Stimulated activated naive B cell treated with anti-CD40 and anti-IgM and Interleukin-4, amounts not matched to agents 10 μg/mL and 1 μg/mL and 100 μg/mL, for 72 hours (primary cell): ENCODE measurements around the gene RPS3.
"Not testable (repeated sequence)": the region's sequence is repeated elsewhere in the genome, so short reads cannot be mapped to it uniquely, and the experiment has no call there.

Source experiments
- ATAC-seq, 2 donors: fragments of 150-1000 bp; cut with Tn5 transposase; replicated peaks; 2 replicates each; pipeline ENCODE4 v1.10.0; 2021; ENCODE audit warnings: moderate library complexity in 1 of 2
- DNase-seq: peaks from one replicate; pipeline ENCODE4 v3.0.0; 2021
- H3K27ac Mint-ChIP-seq: one replicate; pipeline ENCODE4 v1.8.0; 2022; ENCODE audit warnings: mild to moderate bottlenecking, mixed read lengths
- H3K27me3 Mint-ChIP-seq, 2 donors: one replicate each; pipeline ENCODE4 v1.8.0; 2022; ENCODE audit warnings: mixed read lengths in 2 of 2
- H3K36me3 Mint-ChIP-seq, 2 donors: one replicate each; pipeline ENCODE4 v1.8.0; 2022; ENCODE audit warnings: mixed read lengths in 2 of 2, mild to moderate bottlenecking in 1 of 2
- H3K4me1 Mint-ChIP-seq, 2 donors: one replicate each; pipeline ENCODE4 v1.8.0; 2022; ENCODE audit warnings: mixed read lengths in 2 of 2, mild to moderate bottlenecking in 1 of 2
- H3K4me3 Mint-ChIP-seq, 2 donors: one replicate each; pipeline ENCODE4 v1.8.0; 2022; ENCODE audit warnings: mild to moderate bottlenecking in 2 of 2, mixed read lengths in 2 of 2, moderate library complexity in 1 of 2
- H3K9me3 Mint-ChIP-seq, 2 donors: one replicate each; pipeline ENCODE4 v1.8.0; 2022; ENCODE audit warnings: mixed read lengths in 2 of 2, mild to moderate bottlenecking in 1 of 2

RPS3 gene

GRCh38 chr11:75388386-75389275 lies 10.7 kb upstream of the RPS3 start:
- DNase-seq (peak; percentile 58), ATAC-seq (peak; percentile 87 to 88)
- Mint-ChIP-seq H3K4me3 (no peak overlapping the region), H3K9me3 (no peaks in the 10 kb centered on the region), H3K4me1 (peaks cover 2 to 5% of the 10 kb centered on the region in 2 donors), H3K27ac (no peak overlapping the region), H3K27me3 (peaks cover 20 to 24% of the 10 kb centered on the region in 2 donors), H3K36me3 (no peaks in the 10 kb centered on the region)

DNA sequence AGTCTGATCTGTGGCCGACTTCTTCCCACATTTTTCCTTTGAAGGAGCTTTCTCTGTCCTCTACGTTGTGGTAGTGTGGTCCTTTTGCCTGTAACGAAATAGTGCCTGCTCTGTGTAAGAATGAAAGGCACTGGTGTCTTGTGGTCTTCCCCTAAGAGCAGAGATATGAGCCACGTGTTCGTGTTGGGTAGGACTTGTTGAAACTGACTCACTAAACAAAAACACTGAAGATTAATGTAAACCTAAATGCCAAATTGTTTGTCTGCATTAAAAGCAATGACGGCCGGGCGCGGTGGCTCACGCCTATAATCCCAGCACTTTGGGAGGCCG lies 10.1 kb upstream of the RPS3 start:
- no peak overlapping the region for H3K4me3 Mint-ChIP-seq
- ATAC-seq = no peak

DNA sequence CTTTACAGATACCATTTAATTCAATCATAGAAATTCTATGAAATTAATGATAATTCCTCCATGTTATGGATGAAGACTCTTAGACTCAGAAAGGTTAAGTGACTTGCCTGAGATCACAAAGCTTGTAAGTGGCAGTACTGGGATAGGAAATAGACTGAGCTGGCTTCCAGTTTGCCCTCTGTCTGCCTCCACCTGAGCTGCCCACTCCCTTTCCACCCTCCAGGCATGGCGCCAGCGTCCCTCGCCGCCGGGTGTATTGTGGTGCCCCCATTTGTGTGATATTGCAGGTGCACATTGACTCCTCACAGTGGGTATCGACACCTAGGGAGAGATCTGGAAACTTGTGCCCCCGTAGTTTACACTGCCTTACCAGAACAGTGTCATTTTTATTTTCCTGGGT lies 9.4 kb upstream of the RPS3 start:
- no peaks in the 10 kb centered on the region for H3K36me3 Mint-ChIP-seq

More for the DNA sequence above, 10.1 kb upstream of the RPS3 start:
- Mint-ChIP-seq H3K27me3 (peaks cover 18 to 20% of the 10 kb centered on the region in 2 donors), H3K4me1 (peaks cover 2 to 4% of the 10 kb centered on the region in 2 donors), H3K9me3 (no peaks in the 10 kb centered on the region), H3K27ac (no peak overlapping the region), H3K36me3 (no peaks in the 10 kb centered on the region)
- no peak for DNase-seq

DNA sequence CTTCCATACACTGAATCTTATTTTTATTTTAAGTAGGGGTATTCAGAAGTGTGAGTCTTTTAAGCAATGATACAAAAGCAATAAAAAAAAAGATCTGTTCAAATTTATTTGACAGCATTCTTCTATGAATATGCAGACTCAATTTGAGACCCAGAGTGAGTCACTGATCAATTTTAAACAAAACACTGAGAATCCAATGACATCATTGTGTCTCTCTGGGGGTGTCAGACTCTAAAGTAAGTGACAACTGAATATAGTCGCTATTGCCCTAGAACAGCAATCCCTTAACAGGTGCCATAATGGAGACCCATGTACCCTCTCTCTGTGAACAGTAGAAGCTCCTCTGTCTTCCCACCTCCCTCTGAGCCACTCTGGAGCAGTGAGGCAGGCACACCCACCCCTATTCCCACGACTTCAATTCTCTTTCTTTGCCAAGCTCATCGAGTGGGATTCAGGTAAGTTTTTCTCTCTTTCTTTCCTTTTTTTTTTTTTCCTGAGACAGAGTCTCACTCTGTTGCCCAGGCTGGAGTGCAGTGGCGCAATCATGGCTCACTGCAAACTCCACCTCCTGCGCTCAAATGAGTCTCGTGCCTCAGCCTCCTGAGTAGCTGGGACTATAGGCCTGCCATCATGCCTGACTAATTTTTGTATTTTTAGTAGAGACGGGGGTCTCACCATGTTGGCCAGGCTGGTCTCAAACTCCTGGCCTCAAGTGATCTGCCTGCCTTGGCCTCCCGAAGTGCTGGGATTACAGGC lies 5.1 kb upstream of the RPS3 start:
- DNase-seq = no peak
- Mint-ChIP-seq H3K4me1 (peaks cover 2 to 3% of the 10 kb centered on the region in 2 donors), H3K27me3 (peaks cover 4 to 9% of the 10 kb centered on the region in 2 donors), H3K9me3 (no peaks in the 10 kb centered on the region), H3K4me3 (no peak overlapping the region), H3K27ac (peak overlapping the region; percentile 7), H3K36me3 (peaks cover under 1 to 1% of the 10 kb centered on the region in 2 donors)
- no peak for ATAC-seq

More for the DNA sequence above, 9.4 kb upstream of the RPS3 start:
- peaks cover 14 to 15% of the 10 kb centered on the region in 2 donors for H3K27me3 Mint-ChIP-seq
- DNase-seq = no peak
- ATAC-seq = no peak
- H3K27ac Mint-ChIP-seq = no peak overlapping the region
- no peak overlapping the region for H3K4me3 Mint-ChIP-seq
- no peaks in the 10 kb centered on the region for H3K4me1 Mint-ChIP-seq
- H3K9me3 Mint-ChIP-seq = no peaks in the 10 kb centered on the region

GRCh38 chr11:75398906-75399305 lies 412 bp upstream of the RPS3 start:
- Mint-ChIP-seq H3K27me3 (peaks cover 0 to 5% of the 10 kb centered on the region in 2 donors), H3K36me3 (peaks cover 38 to 48% of the 10 kb centered on the region in 2 donors), H3K9me3 (no peaks in the 10 kb centered on the region), H3K4me3 (peak overlapping the region in 1 of 2 donors; percentile 97), H3K4me1 (peaks cover 27 to 44% of the 10 kb centered on the region in 2 donors), H3K27ac (peak overlapping the region; percentile 98)
- no peak for DNase-seq
- ATAC-seq = peak; percentile 10 to 19

- DNase-seq = no peak
Measured at GRCh38 chr11:75400146-75400865, 988 bp downstream of the RPS3 start.

DNA sequence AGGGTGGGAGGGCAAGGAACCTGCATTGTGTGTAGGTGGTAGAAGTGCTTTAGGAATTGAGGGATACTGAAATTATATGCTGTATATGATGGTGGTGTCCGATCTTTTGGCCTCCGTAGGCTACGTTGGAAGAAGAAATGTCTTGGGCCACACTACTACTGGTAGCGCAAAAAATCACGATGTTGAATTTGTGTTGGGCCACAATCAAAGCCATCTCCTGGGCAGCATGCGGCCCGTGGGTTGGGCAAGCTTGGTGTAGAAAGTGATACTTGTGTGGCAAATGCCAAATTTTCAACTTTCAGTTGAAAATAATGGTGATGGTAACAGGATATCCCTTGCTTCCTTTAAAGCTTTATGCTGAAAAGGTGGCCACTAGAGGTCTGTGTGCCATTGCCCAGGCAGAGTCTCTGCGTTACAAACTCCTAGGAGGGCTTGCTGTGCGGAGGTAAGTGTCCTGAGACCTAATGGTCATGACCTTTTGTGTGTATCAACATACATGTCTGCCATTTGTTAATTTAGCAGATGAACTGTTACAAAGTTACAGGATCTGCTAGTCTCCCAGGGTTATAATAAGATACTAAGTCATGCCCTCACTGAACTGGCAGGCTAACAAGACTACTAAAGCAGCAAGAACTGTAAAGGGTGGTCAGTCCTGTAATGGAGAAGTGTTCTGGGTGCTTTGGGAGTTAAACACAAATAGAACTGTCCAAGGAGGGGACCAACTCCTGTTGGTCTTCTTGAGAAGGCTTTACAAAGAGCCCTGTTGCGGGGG lies 2.9 kb downstream of the RPS3 start:
- H3K4me3 Mint-ChIP-seq = peak overlapping the region; percentile 69 to 99
- H3K9me3 Mint-ChIP-seq = no peaks in the 10 kb centered on the region
- H3K27me3 Mint-ChIP-seq = no peaks in the 10 kb centered on the region
- H3K36me3 Mint-ChIP-seq = peaks cover 51 to 72% of the 10 kb centered on the region in 2 donors
- peak overlapping the region; percentile 87 for H3K27ac Mint-ChIP-seq
- DNase-seq (no peak), ATAC-seq (no peak)
- peaks cover 35 to 70% of the 10 kb centered on the region in 2 donors for H3K4me1 Mint-ChIP-seq

More at GRCh38 chr11:75400146-75400865, 988 bp downstream of the RPS3 start:
- H3K27me3 Mint-ChIP-seq = peaks cover 0 to 5% of the 10 kb centered on the region in 2 donors
- no peaks in the 10 kb centered on the region for H3K9me3 Mint-ChIP-seq
- H3K27ac Mint-ChIP-seq = peak overlapping the region; percentile 98
- H3K4me1 Mint-ChIP-seq = peaks cover 32 to 57% of the 10 kb centered on the region in 2 donors
- H3K36me3 Mint-ChIP-seq = peaks cover 45 to 59% of the 10 kb centered on the region in 2 donors
- H3K4me3 Mint-ChIP-seq = peak overlapping the region; percentile 97 to 99
- peak; percentile 19 to 29 for ATAC-seq

GRCh38 chr11:75403037-75403436 lies 3.7 kb downstream of the RPS3 start:
- peak overlapping the region; percentile 87 for H3K27ac Mint-ChIP-seq
- no peaks in the 10 kb centered on the region for H3K9me3 Mint-ChIP-seq
- H3K27me3 Mint-ChIP-seq = no peaks in the 10 kb centered on the region
- H3K4me3 Mint-ChIP-seq = peak overlapping the region; percentile 69 to 99
- peaks cover 39 to 75% of the 10 kb centered on the region in 2 donors for H3K4me1 Mint-ChIP-seq
- ATAC-seq (no peak), DNase-seq (no peak)
- H3K36me3 Mint-ChIP-seq = peaks cover 56 to 78% of the 10 kb centered on the region in 2 donors

- ATAC-seq (no peak), DNase-seq (no peak)
- Mint-ChIP-seq H3K4me3 (peak overlapping the region in 1 of 2 donors; percentile 41), H3K9me3 (no peaks in the 10 kb centered on the region), H3K27me3 (no peaks in the 10 kb centered on the region), H3K4me1 (peaks cover 39 to 75% of the 10 kb centered on the region in 2 donors), H3K27ac (peak overlapping the region; percentile 49), H3K36me3 (peaks cover 63 to 80% of the 10 kb centered on the region in 2 donors)
Measured at GRCh38 chr11:75403983-75404658, 4.8 kb downstream of the RPS3 start.

- Mint-ChIP-seq H3K9me3 (no peaks in the 10 kb centered on the region), H3K27me3 (no peaks in the 10 kb centered on the region), H3K4me1 (peaks cover 34 to 58% of the 10 kb centered on the region in 2 donors), H3K36me3 (peaks cover 48 to 58% of the 10 kb centered on the region in 2 donors), H3K27ac (no peak overlapping the region), H3K4me3 (no peak overlapping the region)
- DNase-seq (no peak), ATAC-seq (peak in 1 of 2 donors; percentile 28)
Measured at GRCh38 chr11:75406338-75406777, 7.0 kb downstream of the RPS3 start.

GRCh38 chr11:75408957-75409219 lies 9.6 kb downstream of the RPS3 start:
- no peaks in the 10 kb centered on the region for H3K27me3 Mint-ChIP-seq
- peaks cover 31 to 43% of the 10 kb centered on the region in 2 donors for H3K36me3 Mint-ChIP-seq
- H3K4me1 Mint-ChIP-seq = peaks cover 12 to 32% of the 10 kb centered on the region in 2 donors
- ATAC-seq (no peak), DNase-seq (no peak)
- no peak overlapping the region for H3K27ac Mint-ChIP-seq
- H3K9me3 Mint-ChIP-seq = no peaks in the 10 kb centered on the region
- H3K4me3 Mint-ChIP-seq = no peak overlapping the region

GRCh38 chr11:75409971-75410370 lies 10.7 kb downstream of the RPS3 start:
- ATAC-seq, H3K4me3 Mint-ChIP-seq, H3K9me3 Mint-ChIP-seq, DNase-seq, H3K27ac Mint-ChIP-seq, H3K27me3 Mint-ChIP-seq: not testable (repeated sequence)
- Mint-ChIP-seq H3K4me1 (peaks cover 7 to 22% of the 10 kb centered on the region in 2 donors), H3K36me3 (peaks cover 27 to 43% of the 10 kb centered on the region in 2 donors)

DNA sequence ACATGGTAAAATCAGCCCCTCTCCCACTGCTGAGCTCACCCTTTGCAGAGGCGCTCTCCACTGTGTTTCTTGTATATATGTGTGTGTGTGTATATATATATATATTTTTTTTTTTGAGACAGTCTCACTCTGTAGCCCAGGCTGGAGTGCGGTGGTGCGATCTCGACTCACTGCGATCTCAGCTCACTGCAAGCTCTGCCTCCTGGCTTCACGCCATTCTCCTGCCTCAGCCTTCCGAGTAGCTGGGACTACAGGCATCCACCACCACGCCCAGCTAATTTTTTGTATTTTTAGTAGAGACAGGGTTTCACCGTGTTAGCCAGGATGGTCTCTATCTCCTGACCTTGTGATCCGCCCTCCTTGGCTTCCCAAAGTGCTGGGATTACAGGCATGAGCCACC lies 13.8 kb downstream of the RPS3 start:
- not testable (repeated sequence) for H3K27me3 Mint-ChIP-seq, H3K4me1 Mint-ChIP-seq, H3K9me3 Mint-ChIP-seq, ATAC-seq, DNase-seq, H3K27ac Mint-ChIP-seq, H3K4me3 Mint-ChIP-seq
- peaks cover 30 to 36% of the 10 kb centered on the region in 2 donors for H3K36me3 Mint-ChIP-seq
